Stimulated activated effector memory CD8-positive, alpha-beta T cell treated with anti-CD3 and anti-CD28 coated beads, Interleukin-12 subunit alpha, Interleukin-12 subunit beta, amount 100 ng/mL, for 72 hours (primary cell): Measurements from ENCODE around the gene CARMIL1.

Source experiments
- ATAC-seq: fragments of 150-1000 bp; cut with Tn5 transposase; 2 replicates; pipeline ENCODE4 v1.10.0; 2021
- DNase-seq, 2 donors: peaks; one replicate each; pipeline ENCODE4 v3.0.0; 2021 to 2022; ENCODE audit warnings: low spot score in 2 of 2
- H3K27ac Mint-ChIP-seq: one replicate; pipeline ENCODE4 v1.8.0; 2022; ENCODE audit warnings: mild to moderate bottlenecking, mixed read lengths
- H3K36me3 Mint-ChIP-seq: one replicate; pipeline ENCODE4 v1.8.0; 2022; ENCODE audit warnings: mild to moderate bottlenecking, mixed read lengths
- H3K4me1 Mint-ChIP-seq: one replicate; pipeline ENCODE4 v1.8.0; 2022; ENCODE audit warnings: mixed read lengths
- H3K4me3 Mint-ChIP-seq: one replicate; pipeline ENCODE4 v1.8.0; 2022; ENCODE audit warnings: mild to moderate bottlenecking, mixed read lengths
- H3K9me3 Mint-ChIP-seq: one replicate; pipeline ENCODE4 v1.8.0; 2022; ENCODE audit warnings: mixed read lengths

Gene CARMIL1

DNA sequence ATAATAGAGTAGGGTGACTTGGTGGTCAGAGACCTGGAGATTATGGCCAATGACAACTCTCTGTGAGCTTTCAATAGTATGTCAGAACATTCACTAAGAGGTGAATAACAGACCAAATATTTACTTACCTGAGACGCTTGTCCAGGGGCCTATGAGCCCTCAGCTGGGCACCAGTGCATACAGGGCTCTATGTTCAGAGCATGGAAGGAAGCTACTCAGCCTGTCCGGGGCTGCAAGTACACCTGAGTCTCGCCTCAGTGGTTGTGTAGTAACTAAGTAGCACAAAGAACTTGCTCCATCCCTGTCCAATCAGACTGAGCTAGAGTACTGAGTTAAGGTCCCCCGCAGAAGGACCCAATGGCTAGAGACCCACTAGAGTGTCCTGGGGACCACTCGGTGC, 361.3 kb downstream of the CARMIL1 start:
- DNase-seq (no peak), ATAC-seq (no peak)
- Mint-ChIP-seq H3K36me3 (no peaks in the 10 kb centered on the region), H3K4me3 (no peak overlapping the region), H3K4me1 (no peaks in the 10 kb centered on the region), H3K27ac (no peak overlapping the region), H3K9me3 (peaks cover 2% of the 10 kb centered on the region)

- Mint-ChIP-seq H3K27ac (no peak overlapping the region), H3K4me1 (no peaks in the 10 kb centered on the region), H3K4me3 (no peak overlapping the region), H3K36me3 (no peaks in the 10 kb centered on the region), H3K9me3 (peaks cover 2% of the 10 kb centered on the region)
- no peak for ATAC-seq
- DNase-seq = no peak
Measured at GRCh38 chr6:25640891-25641290, 361.7 kb downstream of the CARMIL1 start.

- Mint-ChIP-seq H3K36me3 (no peaks in the 10 kb centered on the region), H3K4me3 (no peak overlapping the region), H3K9me3 (peaks cover 2% of the 10 kb centered on the region), H3K27ac (no peak overlapping the region), H3K4me1 (no peaks in the 10 kb centered on the region)
- DNase-seq (no peak), ATAC-seq (no peak)
Measured at GRCh38 chr6:25641377-25641776, 362.2 kb downstream of the CARMIL1 start.

GRCh38 chr6:25641940-25642666, 362.9 kb downstream of the CARMIL1 start:
- Mint-ChIP-seq H3K9me3 (peaks cover 2% of the 10 kb centered on the region), H3K4me3 (no peak overlapping the region), H3K36me3 (no peaks in the 10 kb centered on the region), H3K27ac (no peak overlapping the region), H3K4me1 (no peaks in the 10 kb centered on the region)
- ATAC-seq = no peak
- DNase-seq = no peak

DNA sequence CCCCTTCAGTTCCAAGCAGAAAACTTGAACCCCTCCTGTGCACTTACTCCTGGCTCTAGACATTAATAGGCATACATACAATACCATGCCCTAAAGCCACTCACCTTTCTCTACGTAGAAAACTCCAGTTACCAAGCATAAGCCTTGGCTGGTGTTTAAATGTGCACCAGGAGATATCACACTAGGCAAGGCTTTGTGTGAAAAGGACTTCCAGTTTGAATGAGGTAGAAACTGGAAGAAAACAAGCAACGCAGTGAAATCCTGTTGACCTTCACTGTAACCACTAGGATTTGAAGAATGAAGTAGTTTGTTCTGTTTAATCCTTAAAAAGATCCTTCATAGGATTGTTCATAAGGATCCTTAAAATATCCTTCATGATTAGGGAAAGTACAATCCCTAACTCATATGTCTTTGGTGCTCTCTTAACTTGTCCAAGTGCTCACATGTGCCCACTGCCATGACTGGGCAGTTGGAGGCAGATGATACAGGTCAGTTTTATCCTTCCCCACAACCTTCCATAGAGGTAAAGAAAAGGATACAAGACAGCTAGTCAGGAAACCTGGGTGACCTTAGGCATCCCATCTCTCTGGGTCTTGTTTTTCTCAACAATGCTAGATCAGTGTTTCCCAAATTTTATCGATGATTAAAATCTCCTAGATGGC, 363.6 kb downstream of the CARMIL1 start:
- H3K27ac Mint-ChIP-seq = no peak overlapping the region
- no peak overlapping the region for H3K4me3 Mint-ChIP-seq
- ATAC-seq = no peak
- no peaks in the 10 kb centered on the region for H3K36me3 Mint-ChIP-seq
- H3K4me1 Mint-ChIP-seq = no peaks in the 10 kb centered on the region
- peaks cover 2% of the 10 kb centered on the region for H3K9me3 Mint-ChIP-seq
- DNase-seq = no peak

GRCh38 chr6:25645916-25646315, 366.7 kb downstream of the CARMIL1 start:
- DNase-seq (no peak), ATAC-seq (no peak)
- Mint-ChIP-seq H3K27ac (no peak overlapping the region), H3K36me3 (no peaks in the 10 kb centered on the region), H3K9me3 (no peaks in the 10 kb centered on the region), H3K4me1 (no peaks in the 10 kb centered on the region), H3K4me3 (no peak overlapping the region)

DNA sequence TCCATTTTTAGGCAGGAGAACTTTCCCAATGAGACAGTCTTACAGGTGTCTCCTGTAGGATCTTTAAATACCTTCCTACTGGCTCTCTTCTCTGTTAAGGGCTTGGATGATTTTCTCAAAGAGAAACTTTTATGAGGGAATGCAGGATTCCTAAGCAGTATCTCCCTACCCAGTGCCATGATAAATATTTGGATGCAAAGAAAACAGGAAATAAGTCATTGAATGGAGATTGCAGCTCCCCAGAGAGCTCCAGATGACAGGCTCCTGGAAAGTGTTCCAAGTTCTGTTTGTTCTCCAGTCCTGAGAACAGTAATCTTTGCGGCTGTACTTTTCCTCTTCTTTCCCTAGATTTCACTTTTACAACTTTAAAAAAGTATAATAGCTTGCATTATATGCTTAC, 370.4 kb downstream of the CARMIL1 start:
- Mint-ChIP-seq H3K27ac (no peak overlapping the region), H3K4me1 (no peaks in the 10 kb centered on the region), H3K9me3 (no peaks in the 10 kb centered on the region), H3K36me3 (no peaks in the 10 kb centered on the region), H3K4me3 (no peak overlapping the region)
- ATAC-seq (no peak), DNase-seq (no peak)

DNA sequence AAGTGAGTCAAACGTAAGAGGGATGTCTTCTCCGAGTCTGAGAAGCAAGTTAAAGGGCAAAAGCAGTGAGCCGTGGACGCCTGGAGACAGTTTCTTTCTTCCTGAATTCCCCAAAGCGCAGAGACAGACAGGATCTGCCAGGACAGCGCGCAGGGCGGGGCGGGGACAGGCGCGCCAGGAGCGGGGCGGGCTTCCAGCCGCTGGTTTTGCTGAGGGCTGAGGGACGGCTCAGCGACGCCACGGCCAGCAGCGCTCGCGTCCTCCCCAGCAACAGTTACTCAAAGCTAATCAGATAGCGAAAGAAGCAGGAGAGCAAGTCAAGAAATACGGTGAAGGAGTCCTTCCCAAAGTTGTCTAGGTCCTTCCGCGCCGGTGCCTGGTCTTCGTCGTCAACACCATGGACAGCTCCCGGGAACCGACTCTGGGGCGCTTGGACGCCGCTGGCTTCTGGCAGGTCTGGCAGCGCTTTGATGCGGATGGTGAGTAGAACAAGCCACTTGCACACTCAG, 372.9 kb downstream of the CARMIL1 start, which contains the start of gene SCGN:
Gene SCGN, plus strand, starts transcription at position 209 of the 509 bp plus-strand sequence. Its CDS starts 189 bp downstream, at position 398.
- no peak for ATAC-seq
- H3K4me3 Mint-ChIP-seq = no peak within 1 kb of the TSS
- H3K4me1 Mint-ChIP-seq = no peaks in the 10 kb centered on the region
- no peaks in the 10 kb centered on the region for H3K9me3 Mint-ChIP-seq
- no peaks in the 10 kb centered on the region for H3K36me3 Mint-ChIP-seq
- peak in 1 of 2 donors; percentile 57 for DNase-seq
- no peak within 1 kb of the TSS for H3K27ac Mint-ChIP-seq

DNA sequence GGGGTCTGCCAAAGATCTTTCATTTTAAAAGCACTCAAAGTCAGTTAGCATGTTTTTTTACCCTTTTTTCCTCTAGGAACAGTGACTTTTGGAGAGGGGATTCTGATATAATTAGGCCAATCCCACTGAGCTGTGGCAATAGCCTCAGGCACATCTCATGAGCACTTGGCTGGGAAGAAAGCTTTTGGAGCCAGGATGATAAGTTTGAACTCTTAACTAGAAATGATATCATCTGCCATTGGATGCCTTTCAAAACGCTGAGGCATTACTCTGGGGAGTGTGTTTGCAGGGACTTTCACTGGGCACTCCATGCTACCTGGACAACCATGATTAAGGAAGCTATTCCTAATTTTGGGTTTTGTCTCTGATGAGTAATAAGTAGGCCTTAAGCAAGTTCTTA, 376.5 kb downstream of the CARMIL1 start:
- ATAC-seq (no peak), DNase-seq (no peak)
- H3K4me1 Mint-ChIP-seq = no peaks in the 10 kb centered on the region
- no peak overlapping the region for H3K27ac Mint-ChIP-seq
- no peaks in the 10 kb centered on the region for H3K36me3 Mint-ChIP-seq
- H3K9me3 Mint-ChIP-seq = no peaks in the 10 kb centered on the region
- H3K4me3 Mint-ChIP-seq = no peak overlapping the region

- no peaks in the 10 kb centered on the region for H3K4me1 Mint-ChIP-seq
- H3K9me3 Mint-ChIP-seq = no peaks in the 10 kb centered on the region
- H3K27ac Mint-ChIP-seq = no peak overlapping the region
- no peak overlapping the region for H3K4me3 Mint-ChIP-seq
- ATAC-seq (no peak), DNase-seq (no peak)
- no peaks in the 10 kb centered on the region for H3K36me3 Mint-ChIP-seq
Measured at GRCh38 chr6:25659633-25660368, 380.6 kb downstream of the CARMIL1 start.

- H3K27ac Mint-ChIP-seq = no peak overlapping the region
- no peaks in the 10 kb centered on the region for H3K4me1 Mint-ChIP-seq
- no peaks in the 10 kb centered on the region for H3K9me3 Mint-ChIP-seq
- H3K4me3 Mint-ChIP-seq = no peak overlapping the region
- peak; percentile 4 to 55 for DNase-seq
- ATAC-seq = peak; percentile 98
- H3K36me3 Mint-ChIP-seq = no peaks in the 10 kb centered on the region
Measured at GRCh38 chr6:25660512-25660911, 381.3 kb downstream of the CARMIL1 start.

DNA sequence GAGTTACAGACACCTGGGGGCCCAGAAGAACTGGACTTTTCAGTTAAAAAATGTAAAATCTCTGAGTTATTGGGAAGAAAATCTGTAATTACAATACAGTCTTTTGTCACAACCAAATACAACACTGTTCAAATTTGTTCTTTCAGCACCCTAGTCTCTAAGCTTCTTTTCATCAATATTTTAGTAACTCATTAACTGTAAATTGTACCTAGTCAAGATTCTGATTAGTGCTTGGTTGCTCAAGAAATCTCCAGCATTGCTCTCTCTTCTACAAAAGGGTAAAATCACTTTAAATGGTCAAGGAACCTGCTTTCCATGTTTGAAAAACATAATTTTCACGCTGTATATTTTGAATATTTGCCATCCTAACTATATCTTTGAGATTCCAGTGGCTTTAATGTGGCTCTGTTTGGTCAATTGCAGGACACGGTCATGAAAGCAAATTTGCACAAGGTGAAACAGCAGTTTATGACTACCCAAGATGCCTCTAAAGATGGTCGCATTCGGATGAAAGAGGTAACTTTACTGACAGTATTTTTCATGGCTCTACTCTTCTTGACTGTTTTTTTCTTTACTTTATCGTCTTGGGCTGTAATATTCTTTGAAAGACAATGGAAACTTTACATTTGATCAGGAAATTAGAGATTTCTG, 382.1 kb downstream of the CARMIL1 start:
- H3K36me3 Mint-ChIP-seq = no peaks in the 10 kb centered on the region
- H3K4me1 Mint-ChIP-seq = no peaks in the 10 kb centered on the region
- DNase-seq = no peak
- no peak overlapping the region for H3K27ac Mint-ChIP-seq
- ATAC-seq = no peak
- H3K9me3 Mint-ChIP-seq = no peaks in the 10 kb centered on the region
- no peak overlapping the region for H3K4me3 Mint-ChIP-seq

- DNase-seq = no peak
- Mint-ChIP-seq H3K4me1 (no peaks in the 10 kb centered on the region), H3K27ac (no peak overlapping the region), H3K9me3 (no peaks in the 10 kb centered on the region), H3K4me3 (no peak overlapping the region), H3K36me3 (no peaks in the 10 kb centered on the region)
- no peak for ATAC-seq
Measured at GRCh38 chr6:25665455-25665854, 386.3 kb downstream of the CARMIL1 start.

DNA sequence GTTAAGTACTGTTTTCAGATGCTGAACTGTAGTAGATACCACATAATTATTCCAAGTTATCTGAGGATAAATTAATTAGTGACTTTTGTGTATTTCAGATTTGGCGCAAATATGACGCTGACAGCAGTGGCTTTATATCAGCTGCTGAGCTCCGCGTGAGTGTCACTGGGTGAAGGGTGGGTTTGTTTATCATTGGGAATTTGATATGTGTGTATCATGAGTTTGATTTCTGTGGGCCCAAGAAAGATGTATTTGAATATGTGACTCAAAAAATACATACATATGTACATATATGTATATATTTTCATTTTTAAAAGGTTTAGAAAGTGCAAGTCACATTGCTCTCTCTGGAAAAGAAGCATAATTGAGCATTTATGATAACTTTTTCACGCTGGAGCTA, 390.2 kb downstream of the CARMIL1 start:
- Mint-ChIP-seq H3K4me3 (no peak overlapping the region), H3K36me3 (no peaks in the 10 kb centered on the region), H3K27ac (no peak overlapping the region), H3K4me1 (no peaks in the 10 kb centered on the region), H3K9me3 (no peaks in the 10 kb centered on the region)
- DNase-seq (no peak), ATAC-seq (no peak)
